IMR-90 (cell line): ENCODE data around the gene SMIM36. TPM values are rescaled to one million over a fixed set of nuclear protein-coding genes. Genes with fewer than 3 reads are reported as not detected.

ENCODE experiments used
- ATAC-seq: fragments of 200-7000 bp; cut with Tn5 transposase; 2 replicates; pipeline ENCODE4 v1.9.1; 2020; ENCODE audit warnings: low read depth, mild to moderate bottlenecking, moderate library complexity
- BruUV-seq: library from RNA; stranded (reverse); fragments of 400-500 nt; replicated peaks from 2 replicates; lab custom pipeline; 2021; lab: Mats Ljungman, UMichigan
- CTCF ChIA-PET: fragments of 300-600 bp; formaldehyde crosslinking; extraction: SDS; loops from one replicate; lab custom pipeline; 2021; ENCODE audit warnings: antibody characterized with exemption; lab: Yijun Ruan, JAX
- POLR2A ChIA-PET: fragments of 300-600 bp; sonication (Branson Sonifier 250); formaldehyde crosslinking; loops from one replicate; lab custom pipeline; 2022; ENCODE audit warnings: antibody characterized with exemption; ENCODE audit not compliant: unreplicated experiment; lab: Charles Lee
- DNase-seq: peaks from one replicate; pipeline ENCODE4 v3.0.0; 2013
- H2AFZ ChIP-seq: replicated peaks from 2 replicates; pipeline ENCODE3; 2013; ENCODE audit warnings: low read length, mild to moderate bottlenecking; ENCODE audit not compliant: poor library complexity
- H2AK5ac ChIP-seq: 2 replicates; pipeline ENCODE4 v1.6.1; 2013; ENCODE audit warnings: low read depth, low read length, inconsistent platforms
- H2AK9ac ChIP-seq: replicated peaks from 2 replicates; pipeline ENCODE3; 2013; ENCODE audit warnings: mild to moderate bottlenecking, low read depth, low read length, moderate library complexity; ENCODE audit not compliant: poor library complexity
- H2BK120ac ChIP-seq: 2 replicates; pipeline ENCODE4 v1.6.1; 2013; ENCODE audit warnings: low read depth, low read length, inconsistent platforms
- H2BK15ac ChIP-seq: 3 replicates; pipeline ENCODE4 v1.6.1; 2013; ENCODE audit warnings: low read depth, low read length, inconsistent platforms
- H2BK20ac ChIP-seq: 2 replicates; pipeline ENCODE4 v1.6.1; 2013; ENCODE audit warnings: low read depth, mild to moderate bottlenecking, inconsistent platforms, low read length, moderate library complexity
- H2BK5ac ChIP-seq: 2 replicates; pipeline ENCODE4 v1.6.1; 2013; ENCODE audit warnings: mild to moderate bottlenecking, low read depth, low read length, inconsistent platforms; ENCODE audit not compliant: poor library complexity, severe bottlenecking
- H3K14ac ChIP-seq: replicated peaks from 2 replicates; pipeline ENCODE4 v1.6.1; 2013; ENCODE audit warnings: low read depth, low read length, inconsistent platforms
- H3K18ac ChIP-seq: 2 replicates; pipeline ENCODE4 v1.6.1; 2013; ENCODE audit warnings: low read depth, low read length, control low read depth
- H3K23ac ChIP-seq: 2 replicates; pipeline ENCODE4 v1.6.1; 2013; ENCODE audit warnings: low read depth, low read length, inconsistent platforms
- H3K27ac ChIP-seq: 2 replicates; pipeline ENCODE4 v1.5.1; 2013; ENCODE audit warnings: mild to moderate bottlenecking, control low read depth, low read length; ENCODE audit not compliant: insufficient read depth
- H3K27me3 ChIP-seq: 2 replicates; pipeline ENCODE4 v1.6.1; 2013; ENCODE audit warnings: low read length; ENCODE audit not compliant: control insufficient read depth, insufficient read depth
- H3K36me3 ChIP-seq: 2 replicates; pipeline ENCODE4 v1.6.1; 2013; ENCODE audit warnings: low read length, mixed read lengths; ENCODE audit not compliant: control insufficient read depth, insufficient read depth
- H3K4ac ChIP-seq: 2 replicates; pipeline ENCODE4 v1.6.1; 2013; ENCODE audit warnings: low read depth, low read length, inconsistent platforms
- H3K4me1 ChIP-seq: 2 replicates; pipeline ENCODE4 v1.6.1; 2013; ENCODE audit warnings: low read length, mixed read lengths; ENCODE audit not compliant: control insufficient read depth, insufficient read depth
- H3K4me2 ChIP-seq: 2 replicates; pipeline ENCODE4 v1.6.1; 2013; ENCODE audit warnings: low read depth, mild to moderate bottlenecking, control low read depth, low read length, moderate library complexity
- H3K4me3 ChIP-seq: 2 replicates; pipeline ENCODE4 v1.5.1; 2013; ENCODE audit warnings: low read depth, mild to moderate bottlenecking, control low read depth, low read length, moderate library complexity; ENCODE audit not compliant: insufficient read depth
- H3K56ac ChIP-seq: 2 replicates; pipeline ENCODE4 v1.6.1; 2013; ENCODE audit warnings: low read length, inconsistent platforms; ENCODE audit not compliant: insufficient read depth; ENCODE audit errors: extremely low read depth
- H3K79me1 ChIP-seq, 2 experiments: 2 replicates each; pipeline ENCODE4 v1.6.1; 2013; ENCODE audit warnings: low read length in 2 of 2, inconsistent platforms in 1 of 2, low read depth in 1 of 2
- H3K9ac ChIP-seq: 2 replicates; pipeline ENCODE4 v1.6.1; 2013; ENCODE audit warnings: low read depth, low read length, control low read depth
- H3K9me1 ChIP-seq: 2 replicates; pipeline ENCODE4 v1.6.1; 2013; ENCODE audit warnings: low read length, inconsistent platforms; ENCODE audit not compliant: insufficient read depth
- H3K9me3 ChIP-seq: 2 replicates; pipeline ENCODE4 v1.6.1; 2013; ENCODE audit warnings: low read length; ENCODE audit not compliant: control insufficient read depth, insufficient read depth
- H4K20me1 ChIP-seq: 2 replicates; pipeline ENCODE4 v1.6.1; 2013; ENCODE audit warnings: low read length, inconsistent platforms; ENCODE audit not compliant: insufficient read depth
- H4K5ac ChIP-seq: 2 replicates; pipeline ENCODE4 v1.6.1; 2013; ENCODE audit warnings: mild to moderate bottlenecking, low read depth, low read length, control low read depth
- H4K8ac ChIP-seq, 2 experiments: 2 replicates each; pipeline ENCODE4 v1.6.1; 2013; ENCODE audit warnings: low read depth in 2 of 2, low read length in 2 of 2, control low read depth in 1 of 2, inconsistent platforms in 1 of 2
- H4K91ac ChIP-seq: 2 replicates; pipeline ENCODE4 v1.6.1; 2013; ENCODE audit warnings: low read depth, low read length, inconsistent platforms; ENCODE audit not compliant: insufficient read depth
- BHLHE40 ChIP-seq: fragments of 150-350 bp; IDR thresholded peaks from 2 replicates; pipeline ENCODE4 v1.6.1; 2016; ENCODE audit warnings: mild to moderate bottlenecking, low read depth, low read length
- CEBPB ChIP-seq: IDR thresholded peaks from 2 replicates; pipeline ENCODE4 v1.6.1; 2012; ENCODE audit warnings: low read depth, low read length, improper control_type of control experiment
- CTCF ChIP-seq: conservative IDR thresholded peaks from 2 replicates; pipeline ENCODE4 v1.5.1; 2012; ENCODE audit warnings: mild to moderate bottlenecking, low read depth, low read length, improper control_type of control experiment
- ELK1 ChIP-seq: fragments of 150-350 bp; IDR thresholded peaks from 2 replicates; pipeline ENCODE4 v1.6.1; 2016; ENCODE audit warnings: low read depth, mild to moderate bottlenecking, low read length, moderate library complexity, borderline replicate concordance
- MXI1 ChIP-seq: IDR thresholded peaks from 2 replicates; pipeline ENCODE4 v1.6.1; 2012; ENCODE audit warnings: low read depth, mild to moderate bottlenecking, low read length, moderate library complexity, borderline replicate concordance
- SMC3 ChIP-seq: fragments of 150-350 bp; IDR thresholded peaks from 2 replicates; pipeline ENCODE4 v1.6.1; 2016; ENCODE audit warnings: low read depth, mild to moderate bottlenecking, antibody characterized with exemption, low read length, moderate library complexity
- USF2 ChIP-seq: fragments of 150-350 bp; IDR thresholded peaks from 2 replicates; pipeline ENCODE4 v1.6.1; 2017; ENCODE audit warnings: mild to moderate bottlenecking, antibody characterized with exemption, low read length, low read depth
- dilution Hi-C: fragments of 300-500 bp; cut with HindIII; formaldehyde crosslinking; loops from one replicate; pipeline ENCODE4 v1.14.3; 2018; ENCODE audit warnings: low sequenced_read_pairs; ENCODE audit not compliant: unreplicated experiment
- in situ Hi-C: fragments of 300-500 bp; cut with MboI; formaldehyde crosslinking; loops from 3 replicates; pipeline ENCODE4 v1.14.3; 2019; ENCODE audit warnings: low sequenced_read_pairs, inconsistent platforms, mixed read lengths
- intact Hi-C: fragments of 100-400 bp; cut with micrococcal nuclease; formaldehyde crosslinking; loops from 2 replicates; pipeline ENCODE4 v1.10.0; 2022
- polyA plus RNA-seq, 3 experiments: library from polyadenylated mRNA; depleted of rRNA; stranded (reverse); fragments of >200 nt; gene quantifications; 2 replicates each; pipeline ENCODE4 v1.2.3, GENCODE V29; 2012; ENCODE audit warnings: low replicate concordance in 1 of 3
- total RNA-seq: library from RNA; depleted of rRNA; stranded (reverse); fragments of >200 nt; gene quantifications from 2 replicates; pipeline ENCODE4 v1.2.3, GENCODE V29; 2012

The SMIM36 gene
- total and polyA plus RNA-seq, 2 of the 4 experiments (the other 2 are of a cell fraction) = not detected

GRCh38 chr17:55416000-55416399, 95.3 kb downstream of the SMIM36 start:
- Histone ChIP-seq H3K4me1 (peaks cover 3% of the 10 kb centered on the region), H2AFZ (no peak overlapping the region), H4K91ac (no peak overlapping the region), H4K20me1 (0 out of 2 replicates have a peak, but pooled peaks cover 3% of the 10 kb centered on the region), H3K27me3 (no peaks in the 10 kb centered on the region), H3K4me3 (no peak overlapping the region), H3K4ac (no peak overlapping the region), H4K8ac (no peak overlapping the region), H3K9me3 (no peaks in the 10 kb centered on the region), H2BK120ac (no peak overlapping the region), H3K23ac (no peak overlapping the region), H3K14ac (no peak overlapping the region), H3K18ac (no peak overlapping the region), H3K9me1 (peaks cover 3% of the 10 kb centered on the region; the same call in 1 of the 2 replicates), H3K56ac (no peak overlapping the region), H2AK5ac (no peak overlapping the region), H3K4me2 (no peak overlapping the region), H2BK5ac (no peak overlapping the region), H2BK15ac (no peak overlapping the region), H3K79me1 (peaks cover 32 to 48% of the 10 kb centered on the region in 2 experiments), H4K5ac (no peak overlapping the region), H2AK9ac (no peak overlapping the region), H3K9ac (no peak overlapping the region), H2BK20ac (no peak overlapping the region), H3K27ac (no peak overlapping the region), H3K36me3 (peaks cover 16% of the 10 kb centered on the region)
- BruUV-seq = no TSS peak
- ChIA-PET CTCF (interaction anchor here (0.5 kb wide), 1 partner anchor 318 kb away, joined by 3 read pairs; no protein-coding TSS in a partner anchor), POLR2A (no interaction called here)
- dilution Hi-C loops = no loop called here
- in situ Hi-C loops = no loop called here
- DNase-seq (no peak), ATAC-seq (no peak)
- TF ChIP-seq MXI1 (no peak), CTCF (no peak), SMC3 (no peak), USF2 (no peak), BHLHE40 (no peak), ELK1 (no peak), CEBPB (no peak)
- intact Hi-C loops = no loop called here
